Spinal cord (tissue), 10 donors: ENCODE results near the gene SUSD1. TPM values are rescaled to one million over a fixed set of nuclear protein-coding genes. Genes with fewer than 3 reads are reported as not detected.

Experiments used
- DNase-seq, 6 donors: peaks; one replicate each; pipeline versions ENCODE4 v3.0.0 to v3.0.0-alpha.2; 2013 to 2015; ENCODE audit warnings: low spot score in 6 of 6, low read depth in 4 of 6
- H3K27ac ChIP-seq: one replicate; pipeline ENCODE4 v1.5.1; 2013; ENCODE audit warnings: low read depth, low read length, control low read depth
- H3K27me3 ChIP-seq: one replicate; pipeline ENCODE4 v1.6.1; 2013; ENCODE audit warnings: low read length; ENCODE audit not compliant: control insufficient read depth, insufficient read depth
- H3K36me3 ChIP-seq: one replicate; pipeline ENCODE4 v1.6.1; 2013; ENCODE audit warnings: low read length; ENCODE audit not compliant: control insufficient read depth, insufficient read depth
- H3K4me1 ChIP-seq: one replicate; pipeline ENCODE4 v1.6.1; 2013; ENCODE audit warnings: low read length; ENCODE audit not compliant: control insufficient read depth, insufficient read depth
- H3K4me3 ChIP-seq: one replicate; pipeline ENCODE4 v1.5.1; 2013; ENCODE audit warnings: low read depth, low read length, control low read depth
- H3K9me3 ChIP-seq: one replicate; pipeline ENCODE4 v1.6.1; 2013; ENCODE audit warnings: low read length; ENCODE audit not compliant: control insufficient read depth, insufficient read depth
- WGBS: methylation state at CpG from one replicate; pipeline ENCODE4 v1.1.5; 2013; ENCODE audit warnings: missing lambda C conversion rate; ENCODE audit not compliant: insufficient coverage; 5-methylcytosine and 5-hydroxymethylcytosine counted together
- polyA plus RNA-seq, 2 donors: library from polyadenylated mRNA; unstranded; fragments of 120-200 nt; gene quantifications; one replicate each; pipeline ENCODE4 v1.2.1, GENCODE V29; 2013; ENCODE audit not compliant: insufficient read length in 2 of 2
- total RNA-seq, 2 donors: library from RNA; depleted of rRNA in 1 of 2; stranded (reverse); fragments of 120-200 nt in 1 of 2; fragments of >200 nt in 1 of 2; gene quantifications; one replicate each; pipeline versions ENCODE4 v1.2.3 to v1.2.4, GENCODE V29; 2013 to 2014
- donor health status: healthy.

Gene SUSD1
- total and polyA plus RNA-seq, 4 donors, result 12.9 to 39.0 (median 15.3) TPM

GRCh38 chr9:112094241-112094640 is 80.9 kb downstream of the SUSD1 start:
- no CpG with 5 or more reads among the region's 2 CpGs for WGBS
- Histone ChIP-seq H3K27ac (no peak overlapping the region), H3K4me3 (no peak overlapping the region), H3K36me3 (peaks cover 8% of the 10 kb centered on the region), H3K4me1 (no peaks in the 10 kb centered on the region), H3K9me3 (no peaks in the 10 kb centered on the region), H3K27me3 (no peaks in the 10 kb centered on the region)
- DNase-seq, result no peak

- H3K27ac ChIP-seq, result no peak overlapping the region
- H3K36me3 ChIP-seq, result peaks cover 6% of the 10 kb centered on the region
- H3K9me3 ChIP-seq, result no peaks in the 10 kb centered on the region
- DNase-seq, result no peak
- H3K4me1 ChIP-seq, result no peaks in the 10 kb centered on the region
- H3K4me3 ChIP-seq, result no peak overlapping the region
- WGBS, result 100% methylated on average over 1 of the region's 3 CpGs
- H3K27me3 ChIP-seq, result no peaks in the 10 kb centered on the region
Observed at GRCh38 chr9:112093870-112094216, 81.3 kb downstream of the SUSD1 start.

DNA sequence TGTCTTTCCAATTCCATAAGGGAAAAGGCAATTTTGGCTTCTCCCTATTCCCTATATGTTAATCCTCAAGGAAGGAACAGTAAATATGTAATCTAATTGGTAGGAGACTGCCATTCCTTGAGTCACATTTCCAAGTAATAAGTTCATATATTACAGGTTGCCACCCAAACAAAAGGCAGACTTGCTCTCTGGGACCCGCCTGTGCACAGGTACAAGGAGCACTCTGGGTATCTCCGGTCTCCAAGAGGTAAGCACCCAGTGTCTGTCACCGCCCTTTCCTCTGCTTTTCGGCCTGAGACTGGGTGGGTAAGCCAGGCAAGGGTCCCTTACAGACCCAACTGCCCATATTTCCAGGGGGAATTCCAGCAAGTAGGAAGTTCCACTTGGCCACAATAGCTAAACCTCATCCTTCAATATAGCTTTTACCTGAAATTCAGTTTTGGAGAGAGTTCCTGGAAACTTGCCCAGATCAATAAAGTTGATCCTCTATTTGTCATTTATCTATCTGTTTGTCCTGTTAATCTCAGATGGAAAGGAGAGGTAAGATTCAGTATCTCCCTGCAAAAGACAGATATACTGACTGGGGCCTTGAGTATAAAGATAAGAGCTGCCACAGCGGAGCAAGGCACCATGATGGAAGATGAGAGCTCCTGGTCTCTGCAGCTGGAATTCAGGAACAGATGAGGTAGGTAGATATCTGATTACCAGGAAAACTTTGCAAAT is 81.8 kb downstream of the SUSD1 start:
- Histone ChIP-seq H3K27me3 (no peaks in the 10 kb centered on the region), H3K4me3 (no peak overlapping the region), H3K36me3 (peaks cover 5% of the 10 kb centered on the region), H3K9me3 (no peaks in the 10 kb centered on the region), H3K27ac (no peak overlapping the region), H3K4me1 (no peaks in the 10 kb centered on the region)
- no peak for DNase-seq
- WGBS, result 99% methylated on average over 5 of the region's 5 CpGs

DNA sequence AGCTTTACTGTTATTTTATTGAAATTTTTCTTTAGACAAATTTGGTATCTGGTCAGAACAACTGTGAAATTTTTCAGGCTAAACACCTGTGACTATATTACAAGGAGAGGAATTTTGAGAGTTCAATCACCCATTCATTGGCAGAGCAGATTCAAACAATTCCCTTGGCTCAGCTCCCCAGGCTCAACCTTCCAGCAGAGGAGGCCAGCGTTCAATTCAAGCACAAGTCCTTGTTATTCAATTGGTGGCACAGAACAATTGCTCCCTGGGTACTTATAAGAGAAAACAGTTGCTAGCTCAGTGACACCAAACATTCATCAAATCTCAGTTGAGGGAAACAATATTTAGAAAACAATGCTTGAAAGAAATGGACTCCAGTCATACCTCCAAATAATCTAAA is 83.3 kb downstream of the SUSD1 start:
- 20% methylated on average over 1 of the region's 1 CpG for WGBS
- DNase-seq, result peak in 2 of 6 donors; percentile 70 to 82
- no peaks in the 10 kb centered on the region for H3K4me1 ChIP-seq
- H3K27me3 ChIP-seq, result no peaks in the 10 kb centered on the region
- H3K27ac ChIP-seq, result no peak overlapping the region
- H3K36me3 ChIP-seq, result peaks cover 5% of the 10 kb centered on the region
- H3K9me3 ChIP-seq, result no peaks in the 10 kb centered on the region
- H3K4me3 ChIP-seq, result no peak overlapping the region

- H3K27ac ChIP-seq, result no peak overlapping the region
- H3K4me3 ChIP-seq, result no peak overlapping the region
- no peaks in the 10 kb centered on the region for H3K27me3 ChIP-seq
- no peaks in the 10 kb centered on the region for H3K36me3 ChIP-seq
- DNase-seq, result no peak
- H3K9me3 ChIP-seq, result no peaks in the 10 kb centered on the region
- H3K4me1 ChIP-seq, result no peaks in the 10 kb centered on the region
Observed at GRCh38 chr9:112087506-112087905, 87.6 kb downstream of the SUSD1 start.

DNA sequence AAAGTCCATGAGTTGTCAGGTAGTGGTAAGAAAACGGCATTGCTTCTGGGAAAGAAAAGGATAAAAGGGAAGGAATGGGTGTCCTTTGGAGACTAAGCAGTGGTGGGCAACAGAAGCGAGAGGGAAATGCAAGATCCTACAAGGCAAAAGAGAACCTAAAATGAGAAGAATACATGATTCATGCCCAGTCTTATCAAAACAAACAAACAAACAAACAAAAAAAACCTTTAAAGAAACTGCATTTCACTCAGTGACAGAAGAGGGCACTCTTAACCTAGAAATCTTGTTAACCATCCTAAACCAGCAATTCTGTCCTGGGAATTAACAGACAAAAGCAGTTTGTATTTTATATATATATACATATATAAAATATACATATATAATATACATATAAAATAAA is 88.5 kb downstream of the SUSD1 start:
- WGBS, result no CpG with 5 or more reads among the region's 2 CpGs
- Histone ChIP-seq H3K36me3 (no peaks in the 10 kb centered on the region), H3K4me3 (no peak overlapping the region), H3K9me3 (no peaks in the 10 kb centered on the region), H3K4me1 (no peaks in the 10 kb centered on the region), H3K27me3 (no peaks in the 10 kb centered on the region), H3K27ac (no peak overlapping the region)
- DNase-seq, result peak in 3 of 6 donors; percentile 33 to 87 (median 59)

GRCh38 chr9:112084907-112085306 is 90.2 kb downstream of the SUSD1 start:
- DNase-seq, result no peak
- no CpG with 5 or more reads among the region's 2 CpGs for WGBS
- no peaks in the 10 kb centered on the region for H3K4me1 ChIP-seq
- H3K27ac ChIP-seq, result no peak overlapping the region
- no peaks in the 10 kb centered on the region for H3K9me3 ChIP-seq
- H3K4me3 ChIP-seq, result no peak overlapping the region
- no peaks in the 10 kb centered on the region for H3K36me3 ChIP-seq
- no peaks in the 10 kb centered on the region for H3K27me3 ChIP-seq

DNA sequence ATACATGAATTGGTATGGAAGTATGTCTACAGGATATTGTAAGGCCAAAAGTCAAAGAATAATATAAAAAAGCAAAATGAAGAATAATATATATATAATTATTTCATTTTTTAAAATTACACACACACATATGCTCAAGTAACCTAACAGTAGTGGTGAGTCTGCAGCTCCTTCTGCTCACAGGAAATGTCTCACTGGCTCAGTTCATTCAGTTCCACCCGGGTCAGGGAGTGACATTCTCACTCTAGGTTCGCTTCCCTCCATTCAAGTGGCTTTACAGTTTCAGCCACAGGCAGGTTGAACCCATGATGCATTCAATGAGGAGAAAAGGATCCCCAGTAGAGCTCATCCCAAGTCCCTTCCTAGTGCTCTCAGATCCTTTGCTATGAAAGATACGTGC is 90.8 kb downstream of the SUSD1 start:
- Histone ChIP-seq H3K27me3 (no peaks in the 10 kb centered on the region), H3K9me3 (no peaks in the 10 kb centered on the region), H3K4me3 (no peak overlapping the region), H3K27ac (no peak overlapping the region), H3K36me3 (peaks cover 4% of the 10 kb centered on the region), H3K4me1 (no peaks in the 10 kb centered on the region)
- no peak for DNase-seq
- 77% methylated on average over 3 of the region's 3 CpGs for WGBS

- H3K27ac ChIP-seq, result no peak overlapping the region
- no CpG with 5 or more reads among the region's 7 CpGs for WGBS
- no peak for DNase-seq
- H3K4me3 ChIP-seq, result no peak overlapping the region
- no peaks in the 10 kb centered on the region for H3K27me3 ChIP-seq
- H3K9me3 ChIP-seq, result no peaks in the 10 kb centered on the region
- H3K36me3 ChIP-seq, result peaks cover 8% of the 10 kb centered on the region
- no peaks in the 10 kb centered on the region for H3K4me1 ChIP-seq
Observed at GRCh38 chr9:112081918-112082729, 93.0 kb downstream of the SUSD1 start.
